C4-2B (cell line): ENCODE measurements around the gene C15orf39.

Experiments
- ZFX ChIP-seq: fragments of 450-650 bp; IDR thresholded peaks from 2 replicates; pipeline ENCODE4 v1.6.1; 2017
- TF ChIP-seq, protein P1 (sequence below): fragments of 450-650 bp; conservative IDR thresholded peaks from 2 replicates; pipeline ENCODE4 v1.5.1; 2017; ENCODE audit warnings: mild to moderate bottlenecking

DNA sequence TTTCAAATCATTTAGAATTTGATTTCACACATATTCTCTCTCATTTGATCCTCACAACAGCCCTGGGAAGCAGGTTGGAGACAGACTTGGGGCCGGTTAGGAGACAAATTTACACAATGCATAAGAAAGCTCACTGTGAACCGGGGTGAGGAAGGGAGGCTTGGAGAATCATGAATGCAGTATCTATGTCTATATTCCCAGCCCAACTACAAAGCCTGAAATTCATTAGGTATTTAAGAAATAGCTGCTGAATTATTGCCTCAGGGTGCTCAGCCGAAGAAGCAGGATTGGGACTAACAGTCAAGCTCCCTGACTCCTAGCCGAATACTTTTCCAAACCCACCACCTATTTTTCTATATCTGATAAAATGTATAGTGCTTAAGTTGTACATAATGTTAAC is 48.0 kb downstream of the C15orf39 start:
- TF ChIP-seq, protein P1, sequence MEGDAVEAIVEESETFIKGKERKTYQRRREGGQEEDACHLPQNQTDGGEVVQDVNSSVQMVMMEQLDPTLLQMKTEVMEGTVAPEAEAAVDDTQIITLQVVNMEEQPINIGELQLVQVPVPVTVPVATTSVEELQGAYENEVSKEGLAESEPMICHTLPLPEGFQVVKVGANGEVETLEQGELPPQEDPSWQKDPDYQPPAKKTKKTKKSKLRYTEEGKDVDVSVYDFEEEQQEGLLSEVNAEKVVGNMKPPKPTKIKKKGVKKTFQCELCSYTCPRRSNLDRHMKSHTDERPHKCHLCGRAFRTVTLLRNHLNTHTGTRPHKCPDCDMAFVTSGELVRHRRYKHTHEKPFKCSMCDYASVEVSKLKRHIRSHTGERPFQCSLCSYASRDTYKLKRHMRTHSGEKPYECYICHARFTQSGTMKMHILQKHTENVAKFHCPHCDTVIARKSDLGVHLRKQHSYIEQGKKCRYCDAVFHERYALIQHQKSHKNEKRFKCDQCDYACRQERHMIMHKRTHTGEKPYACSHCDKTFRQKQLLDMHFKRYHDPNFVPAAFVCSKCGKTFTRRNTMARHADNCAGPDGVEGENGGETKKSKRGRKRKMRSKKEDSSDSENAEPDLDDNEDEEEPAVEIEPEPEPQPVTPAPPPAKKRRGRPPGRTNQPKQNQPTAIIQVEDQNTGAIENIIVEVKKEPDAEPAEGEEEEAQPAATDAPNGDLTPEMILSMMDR, result no peak
- TF ChIP-seq ZFX, result no peak
